Lung (tissue), 12 donors: ENCODE data around the gene TUBGCP2. TPM values are rescaled to one million over a fixed set of nuclear protein-coding genes. Genes with fewer than 3 reads are reported as not detected.

Source experiments
- ATAC-seq: fragments of 200-7000 bp; cut with Tn5 transposase; one replicate; pipeline ENCODE4 v1.9.1; 2020; ENCODE audit warnings: moderate number of reproducible peaks; ENCODE audit not compliant: insufficient read depth, low FRiP score
- DNase-seq, 3 donors: peaks; one replicate each; pipeline ENCODE4 v3.0.0-alpha.2; 2013 to 2017
- H3K27ac ChIP-seq, 2 donors: one replicate each; pipeline ENCODE4 v1.5.1; 2013; ENCODE audit warnings: mild to moderate bottlenecking in 2 of 2, moderate library complexity in 2 of 2, control low read depth in 1 of 2, inconsistent platforms in 1 of 2, low read depth in 1 of 2, low read length in 1 of 2
- H3K27me3 ChIP-seq, 3 donors: one replicate each; pipeline ENCODE4 v1.5.1; 2013; ENCODE audit warnings: low read length in 2 of 3; ENCODE audit not compliant: control insufficient read depth in 3 of 3, insufficient read depth in 3 of 3
- H3K36me3 ChIP-seq, 4 donors: one replicate each; pipeline ENCODE4 v1.5.1; 2013; ENCODE audit warnings: low read length in 4 of 4, mild to moderate bottlenecking in 1 of 4, moderate library complexity in 1 of 4; ENCODE audit not compliant: control insufficient read depth in 4 of 4, insufficient read depth in 4 of 4
- H3K4me1 ChIP-seq, 5 donors: one replicate each; pipeline ENCODE4 v1.5.1; 2013; ENCODE audit warnings: low read length in 5 of 5, mild to moderate bottlenecking in 2 of 5, moderate library complexity in 1 of 5; ENCODE audit not compliant: control insufficient read depth in 5 of 5, insufficient read depth in 5 of 5
- H3K4me3 ChIP-seq: one replicate; pipeline ENCODE4 v1.5.1; 2013; ENCODE audit warnings: mild to moderate bottlenecking, control low read depth, moderate library complexity
- H3K9ac ChIP-seq, 2 donors: one replicate each; pipeline ENCODE4 v1.5.1; 2013; ENCODE audit warnings: low read length in 2 of 2, control low read depth in 1 of 2; ENCODE audit not compliant: insufficient read depth in 1 of 2
- H3K9me3 ChIP-seq, 4 donors: one replicate each; pipeline ENCODE4 v1.5.1; 2013; ENCODE audit warnings: low read length in 3 of 4, mild to moderate bottlenecking in 1 of 4, moderate library complexity in 1 of 4; ENCODE audit not compliant: control insufficient read depth in 4 of 4, insufficient read depth in 3 of 4
- CTCF ChIP-seq: IDR thresholded peaks from 2 replicates; pipeline ENCODE4 v1.5.1; 2012; ENCODE audit warnings: mild to moderate bottlenecking; ENCODE audit errors: control extremely low read depth, extremely low read depth
- WGBS, 2 donors: extraction: QIAGEN DNeasy Blood & Tissue Kit; methylation state at CpG; one replicate each; pipeline ENCODE4 v1.1.7; 2013; 5-methylcytosine and 5-hydroxymethylcytosine counted together
- polyA plus RNA-seq, 2 donors: library from polyadenylated mRNA; stranded (reverse); fragments of 200-250 nt; gene quantifications; one replicate each; pipeline ENCODE4 v1.2.1, GENCODE V29; 2013
- total RNA-seq, 2 donors: library from RNA; depleted of rRNA in 1 of 2; stranded (reverse); fragments of >200 nt in 1 of 2; gene quantifications; one replicate each; pipeline ENCODE4 v1.2.1, GENCODE V29; 2014 to 2021
- donor health status: control.
- donor health status: control.
- donor health status: Bipolar disorder and iron deficiency.
- donor health status: healthy.
- donor health status: DM: yes; HTN: yes; CAD: no.

Gene TUBGCP2
- total and polyA plus RNA-seq, 4 donors, result 39.2 to 66.2 (median 53.8) TPM

GRCh38 chr10:133245439-133246235, 63.0 kb downstream of the TUBGCP2 start:
- H3K9me3 ChIP-seq, result peaks cover 0 to 3% (median 0%) of the 10 kb centered on the region in 4 donors
- DNase-seq (no peak), ATAC-seq (no peak)
- H3K27me3 ChIP-seq, result peaks cover 12 to 21% (median 12%) of the 10 kb centered on the region in 3 donors
- no peak overlapping the region for H3K4me3 ChIP-seq
- H3K36me3 ChIP-seq, result no peaks in the 10 kb centered on the region
- H3K9ac ChIP-seq, result no peak overlapping the region
- peaks cover 0 to 10% (median 0%) of the 10 kb centered on the region in 5 donors for H3K4me1 ChIP-seq
- no peak for TF ChIP-seq CTCF
- H3K27ac ChIP-seq, result no peak overlapping the region
- WGBS, 2 donors, result 60 to 76% methylated on average over 32 to 33 of the region's 33 CpGs

- H3K9me3 ChIP-seq, result peaks cover 0 to 3% (median 0%) of the 10 kb centered on the region in 4 donors
- 77 to 85% methylated on average over 14 of the region's 14 CpGs for WGBS, 2 donors
- no peak overlapping the region for H3K9ac ChIP-seq
- ATAC-seq (no peak), DNase-seq (no peak)
- no peak overlapping the region for H3K27ac ChIP-seq
- H3K36me3 ChIP-seq, result no peaks in the 10 kb centered on the region
- peaks cover 16 to 23% (median 17%) of the 10 kb centered on the region in 3 donors for H3K27me3 ChIP-seq
- TF ChIP-seq CTCF, result no peak
- H3K4me1 ChIP-seq, result peaks cover 0 to 10% (median 0%) of the 10 kb centered on the region in 5 donors
- H3K4me3 ChIP-seq, result no peak overlapping the region
Observed at GRCh38 chr10:133243593-133243992, 65.1 kb downstream of the TUBGCP2 start.

GRCh38 chr10:133242611-133243356, 65.9 kb downstream of the TUBGCP2 start:
- Histone ChIP-seq H3K4me1 (peaks cover 0 to 7% (median 0%) of the 10 kb centered on the region in 5 donors), H3K9me3 (peaks cover 0 to 3% (median 0%) of the 10 kb centered on the region in 4 donors), H3K27ac (no peak overlapping the region), H3K36me3 (no peaks in the 10 kb centered on the region), H3K9ac (no peak overlapping the region), H3K4me3 (no peak overlapping the region), H3K27me3 (peaks cover 12 to 27% (median 18%) of the 10 kb centered on the region in 3 donors)
- WGBS, 2 donors, result 75 to 90% methylated on average over 27 of the region's 27 CpGs
- ATAC-seq (no peak), DNase-seq (no peak)
- no peak for TF ChIP-seq CTCF
